Prostate gland (tissue), 2 donors: Measurements from ENCODE around the gene TM4SF20. TPM values are rescaled to one million over a fixed set of nuclear protein-coding genes. Genes with fewer than 3 reads are reported as not detected.
A peak's percentile ranks its signal among the peaks of the same experiment; 100 is the strongest.

Experiments
- DNase-seq: peaks from one replicate; pipeline ENCODE4 v3.0.0-alpha.2; 2019; ENCODE audit warnings: low spot score
- H3K27ac ChIP-seq, 2 donors: fragments of 200-600 bp; sonication (generic); 2 replicates each; pipeline ENCODE4 v1.5.1; 2017 to 2019
- H3K27me3 ChIP-seq: fragments of 200-600 bp; sonication (generic); replicated peaks from 2 replicates; pipeline ENCODE4 v1.5.1; 2019; ENCODE audit not compliant: insufficient read depth
- H3K36me3 ChIP-seq, 2 donors: fragments of 200-600 bp; sonication (generic); 1 replicate in 1 of 2; 2 replicates in 1 of 2; pipeline versions ENCODE4 v1.5.1 to v1.8.1; 2017 to 2019
- H3K4me1 ChIP-seq: fragments of 200-600 bp; sonication (generic); replicated peaks from 2 replicates; pipeline ENCODE4 v1.5.1; 2019
- H3K4me3 ChIP-seq, 2 donors: fragments of 200-600 bp; sonication (generic); 2 replicates each; pipeline ENCODE4 v1.5.1; 2017 to 2019
- H3K9me3 ChIP-seq: fragments of 200-600 bp; sonication (generic); 2 replicates; pipeline ENCODE4 v1.5.1; 2017
- CTCF ChIP-seq, 4 experiments: fragments of 200-600 bp in 2 of 4; fragments of 450-650 bp in 2 of 4; sonication (generic) in 2 of 4; IDR thresholded peaks; 1 replicate in 3 of 4; 2 replicates in 1 of 4; pipeline ENCODE4 v1.5.1; 2016 to 2019; ENCODE audit warnings: antibody characterized with exemption in 4 of 4, mild to moderate bottlenecking in 2 of 4, moderate library complexity in 2 of 4
- POLR2A ChIP-seq: fragments of 450-650 bp; IDR thresholded peaks from one replicate; pipeline ENCODE4 v1.6.1; 2016; ENCODE audit warnings: antibody characterized with exemption, mild to moderate bottlenecking
- POLR2AphosphoS5 ChIP-seq: sonication (generic); formaldehyde crosslinking; IDR thresholded peaks from one replicate; pipeline ENCODE4 v1.6.1; 2017; ENCODE audit warnings: antibody characterized with exemption
- WGBS: methylation state at CpG from one replicate; pipeline ENCODE4 v1.1.5; 2018; 5-methylcytosine and 5-hydroxymethylcytosine counted together
- intact Hi-C: fragments of 100-400 bp; cut with DNase I; formaldehyde crosslinking; loops from one replicate; pipeline ENCODE4 v1.14.2; 2022
- total RNA-seq, 2 donors: library from RNA; depleted of rRNA; stranded (reverse); fragments of >200 nt; gene quantifications; one replicate each; pipeline ENCODE4 v1.1.0, GENCODE V29; 2016

The TM4SF20 gene
- total RNA-seq, 2 donors from 2014 or later = not detected

GRCh38 chr2:227402959-227403358, 23.9 kb upstream of the TM4SF20 start:
- H3K27me3 ChIP-seq = no peaks in the 10 kb centered on the region
- 60% methylated on average over 4 of the region's 4 CpGs for WGBS
- intact Hi-C loops = no loop called here

DNA sequence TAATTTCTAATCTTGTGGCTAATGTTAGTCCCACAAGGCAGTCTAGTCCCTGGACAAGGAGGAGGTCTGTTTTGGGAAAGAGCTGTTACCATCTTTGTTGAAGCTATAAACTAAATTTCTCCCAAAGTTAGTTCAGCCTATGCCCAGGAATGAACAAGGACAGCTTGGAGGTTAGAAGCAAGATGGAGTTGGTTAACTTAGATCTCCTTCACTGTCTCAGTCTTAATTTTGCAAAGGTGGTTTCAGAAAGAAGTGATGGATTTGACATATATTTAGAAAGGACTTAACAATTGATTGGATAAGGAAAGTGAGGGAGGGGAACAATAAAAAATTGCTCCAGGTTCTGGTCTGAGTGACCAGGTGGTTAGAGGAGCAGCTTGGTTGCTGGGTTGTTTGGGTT, 23.2 kb upstream of the TM4SF20 start:
- H3K4me3 ChIP-seq = no peak overlapping the region
- H3K9me3 ChIP-seq = no peaks in the 10 kb centered on the region
- DNase-seq = no peak
- no peaks in the 10 kb centered on the region for H3K27me3 ChIP-seq
- TF ChIP-seq CTCF (IDR thresholded peaks at IDR 0.05) = no peak
- no peak for TF ChIP-seq POLR2A
- TF ChIP-seq POLR2AphosphoS5 = no peak
- intact Hi-C loops = no loop called here
- no peak overlapping the region for H3K27ac ChIP-seq
- no peaks in the 10 kb centered on the region for H3K4me1 ChIP-seq
- no peaks in the 10 kb centered on the region for H3K36me3 ChIP-seq

More at GRCh38 chr2:227402959-227403358, 23.9 kb upstream of the TM4SF20 start:
- no peak overlapping the region for H3K27ac ChIP-seq
- no peaks in the 10 kb centered on the region for H3K4me1 ChIP-seq
- H3K9me3 ChIP-seq = no peaks in the 10 kb centered on the region
- TF ChIP-seq CTCF (IDR thresholded peaks at IDR 0.05) (no peak), POLR2AphosphoS5 (no peak), POLR2A (no peak)
- no peak overlapping the region for H3K4me3 ChIP-seq
- DNase-seq = no peak
- H3K36me3 ChIP-seq = no peaks in the 10 kb centered on the region

DNA sequence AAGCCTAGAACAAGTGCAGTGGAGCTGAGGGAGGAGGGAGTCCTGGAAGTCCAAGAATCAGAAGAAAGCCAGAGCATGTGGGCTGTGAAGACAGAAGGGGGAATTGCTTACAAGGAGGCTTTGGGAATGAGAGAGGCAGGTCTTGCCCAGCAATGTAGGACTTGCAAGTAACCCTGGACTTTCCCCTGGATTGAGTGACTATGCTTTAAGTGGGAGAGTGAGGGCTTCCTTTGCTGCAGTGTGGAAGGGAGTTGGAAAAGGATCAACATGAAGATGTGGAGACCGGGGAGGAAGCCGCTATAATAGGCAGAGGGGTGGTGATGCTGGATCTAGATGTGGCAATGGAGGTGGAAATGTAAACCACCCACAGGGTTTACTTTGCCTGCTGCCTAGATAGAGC, 22.4 kb upstream of the TM4SF20 start:
- no peaks in the 10 kb centered on the region for H3K36me3 ChIP-seq
- WGBS = 36% methylated on average over 2 of the region's 2 CpGs
- no peaks in the 10 kb centered on the region for H3K9me3 ChIP-seq
- H3K4me1 ChIP-seq = no peaks in the 10 kb centered on the region
- no peak overlapping the region for H3K27ac ChIP-seq
- no peak overlapping the region for H3K4me3 ChIP-seq
- no peaks in the 10 kb centered on the region for H3K27me3 ChIP-seq
- intact Hi-C loops = no loop called here
- no peak for TF ChIP-seq CTCF (IDR thresholded peaks at IDR 0.05)
- no peak for DNase-seq

DNA sequence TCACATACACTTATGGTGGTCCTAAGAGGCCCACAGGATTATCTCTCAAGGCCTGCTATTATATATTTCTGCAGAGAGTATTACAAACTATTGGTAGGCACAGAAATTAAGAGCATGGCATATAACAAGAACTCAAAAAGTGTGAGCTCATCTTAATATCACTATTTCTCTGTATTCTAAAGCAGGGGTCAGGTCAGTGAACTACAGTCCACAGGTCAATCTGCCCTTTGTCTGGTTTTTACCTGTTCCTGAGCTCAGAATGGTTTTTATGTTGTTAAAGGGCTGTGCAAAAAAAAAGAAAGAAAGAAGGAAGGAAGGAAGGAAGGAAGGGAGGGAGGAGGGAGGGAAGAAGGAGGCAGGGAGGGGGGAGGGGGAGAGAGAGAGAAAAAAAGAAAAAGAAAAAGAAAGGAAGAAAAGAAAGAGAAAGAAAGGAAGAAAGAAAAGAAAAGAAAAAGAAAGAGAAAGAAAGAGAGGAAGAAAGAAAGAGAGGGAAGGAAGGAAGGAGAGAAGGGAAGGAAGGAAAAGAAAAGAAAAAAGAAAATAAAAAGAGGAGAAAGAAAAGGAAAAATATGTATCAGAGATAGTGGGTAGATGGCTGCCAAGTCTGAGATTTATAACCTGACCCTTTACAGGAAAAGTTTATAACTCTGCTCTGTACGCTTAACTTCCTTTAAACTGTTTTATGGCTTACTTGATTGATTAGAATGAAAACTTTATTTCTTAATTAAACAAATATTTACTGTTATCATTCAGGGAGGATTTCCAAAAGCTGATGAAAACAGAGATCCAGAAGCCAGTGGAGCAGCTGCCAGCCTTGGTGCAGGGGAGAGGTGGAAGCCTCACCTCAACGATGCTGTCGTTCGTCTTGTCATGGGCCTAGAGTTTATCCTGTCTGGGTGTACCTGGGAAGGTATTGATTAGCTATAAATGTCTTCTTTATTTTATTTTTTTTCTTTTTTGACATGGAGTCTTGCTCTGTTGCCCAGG, 19.9 kb upstream of the TM4SF20 start:
- H3K4me3 ChIP-seq = no peak overlapping the region
- H3K27ac ChIP-seq = no peak overlapping the region
- H3K9me3 ChIP-seq = no peaks in the 10 kb centered on the region
- TF ChIP-seq POLR2A (no peak), CTCF (IDR thresholded peaks at IDR 0.05) (no peak), POLR2AphosphoS5 (peak; percentile 32)
- no peak for DNase-seq
- intact Hi-C loops = no loop called here
- H3K27me3 ChIP-seq = no peaks in the 10 kb centered on the region
- WGBS = 39% methylated on average over 4 of the region's 4 CpGs
- H3K36me3 ChIP-seq = no peaks in the 10 kb centered on the region
- no peaks in the 10 kb centered on the region for H3K4me1 ChIP-seq

GRCh38 chr2:227397562-227397961, 18.5 kb upstream of the TM4SF20 start:
- intact Hi-C loops = no loop called here
- H3K4me1 ChIP-seq = no peaks in the 10 kb centered on the region
- WGBS = 69% methylated on average over 4 of the region's 4 CpGs

More at GRCh38 chr2:227397562-227397961, 18.5 kb upstream of the TM4SF20 start:
- DNase-seq = no peak
- H3K9me3 ChIP-seq = no peaks in the 10 kb centered on the region
- no peak overlapping the region for H3K4me3 ChIP-seq
- H3K36me3 ChIP-seq = no peaks in the 10 kb centered on the region
- H3K27ac ChIP-seq = no peak overlapping the region
- no peak for TF ChIP-seq POLR2A
- no peak for TF ChIP-seq CTCF (IDR thresholded peaks at IDR 0.05)
- TF ChIP-seq POLR2AphosphoS5 = no peak
- H3K27me3 ChIP-seq = no peaks in the 10 kb centered on the region
